Measurements from ENCODE around the gene TRRAP.

- TF ChIP-seq CTCF (IDR thresholded peaks at IDR 0.05) (no peak), NFE2L2 (conservative IDR thresholded peaks at IDR 0.05; ENCODE audit: low read length) (no peak), EP300 (IDR thresholded peaks at IDR 0.05) (no peak), CHD2 (IDR thresholded peaks at IDR 0.05; ENCODE audit: low read length, partially characterized antibody) (no peak), POLR2A (IDR thresholded peaks at IDR 0.05; ENCODE audit: low read length) (no peak), RFX5 (IDR thresholded peaks at IDR 0.05) (no peak), NR3C1 (IDR thresholded peaks at IDR 0.05) (no peak), ZFP36 (IDR thresholded peaks at IDR 0.05; ENCODE audit: borderline replicate concordance, partially characterized antibody) (no peak), EHMT2 (IDR thresholded peaks at IDR 0.05; ENCODE audit: low read depth) (no peak), SMC3 (IDR thresholded peaks at IDR 0.05) (no peak), CEBPB (IDR thresholded peaks at IDR 0.05) (no peak), ELK1 (IDR thresholded peaks at IDR 0.05; ENCODE audit: low read depth, low read length) (no peak), HDAC2 (IDR thresholded peaks at IDR 0.05) (no peak), BHLHE40 (IDR thresholded peaks at IDR 0.05; ENCODE audit: low read depth, low read length) (no peak)
Observed at GRCh38 chr7:99024066-99024465, 145.7 kb downstream of the TRRAP start.
